Measurements from ENCODE around the gene USP15.
"Not testable (repeated sequence)": the region's sequence is repeated elsewhere in the genome, so short reads cannot be mapped to it uniquely, and the experiment has no call there.

USP15 gene

GRCh38 chr12:62379026-62379722, 119.0 kb downstream of the USP15 start:
- DNase-seq: no peak

GRCh38 chr12:62379723-62380045, 119.5 kb downstream of the USP15 start:
- DNase-seq: no peak

GRCh38 chr12:62382526-62382925, 122.3 kb downstream of the USP15 start:
- no peak for DNase-seq

- DNase-seq: no peak
Measured at GRCh38 chr12:62396750-62397149, 136.5 kb downstream of the USP15 start.

- no peak for DNase-seq
Measured at GRCh38 chr12:62400135-62400534, 139.9 kb downstream of the USP15 start.

GRCh38 chr12:62401631-62402030, 141.4 kb downstream of the USP15 start:
- no peak for DNase-seq

GRCh38 chr12:62403031-62403430, 142.8 kb downstream of the USP15 start:
- no peak for DNase-seq

GRCh38 chr12:62407587-62407986, 147.4 kb downstream of the USP15 start:
- no peak for DNase-seq

GRCh38 chr12:62409068-62409467, 148.9 kb downstream of the USP15 start:
- no peak for DNase-seq

GRCh38 chr12:62414180-62414579, 154.0 kb downstream of the USP15 start:
- no peak for DNase-seq

- DNase-seq: no peak
Measured at GRCh38 chr12:62426089-62426488, 165.9 kb downstream of the USP15 start.

GRCh38 chr12:62429457-62429856, 169.3 kb downstream of the USP15 start:
- no peak for DNase-seq

- DNase-seq: no peak
Measured at GRCh38 chr12:62434494-62435302, 174.5 kb downstream of the USP15 start.

- DNase-seq: peak; percentile 14
Measured at GRCh38 chr12:62435303-62436163, 175.3 kb downstream of the USP15 start.

GRCh38 chr12:62436164-62436503, 175.9 kb downstream of the USP15 start:
- no peak for DNase-seq

- no peak for DNase-seq
Measured at GRCh38 chr12:62438098-62438692, 178.0 kb downstream of the USP15 start.

- no peak for DNase-seq
Measured at GRCh38 chr12:62446754-62447452, 186.7 kb downstream of the USP15 start.

- DNase-seq: no peak
Measured at GRCh38 chr12:62448436-62448835, 188.2 kb downstream of the USP15 start.

GRCh38 chr12:62455429-62455828, 195.2 kb downstream of the USP15 start:
- not testable (repeated sequence) for DNase-seq

GRCh38 chr12:62458626-62459025, 198.4 kb downstream of the USP15 start:
- DNase-seq: no peak

GRCh38 chr12:62459976-62460375, 199.8 kb downstream of the USP15 start:
- no peak for DNase-seq

- not testable (repeated sequence) for DNase-seq
Measured at GRCh38 chr12:62461171-62461837, 201.1 kb downstream of the USP15 start.

Measured in NCI-H2227 treated with DMSO at 0.1 percent for 48 hours (cell line).